ENCODE measurements around the gene EFNA5.

- TF ChIP-seq MXI1 (IDR thresholded peaks at IDR 0.05; ENCODE audit: low read depth, low read length) (no peak), POLR2A (IDR thresholded peaks at IDR 0.05; ENCODE audit: low read depth, low read length) (no peak), MLLT1 (IDR thresholded peaks at IDR 0.05) (no peak)
Measured at GRCh38 chr5:107467137-107467932, 203.4 kb downstream of the EFNA5 start.
